NCI-H748 treated with DMSO at 0.1 percent for 48 hours (cell line): ENCODE data around the gene GLRX.
"Not testable (repeated sequence)": the region's sequence is repeated elsewhere in the genome, so short reads cannot be mapped to it uniquely, and the experiment has no call there.

Experiments used
- DNase-seq: peaks from one replicate; lab custom pipeline; 2025; lab: John Stamatoyannopoulos, UW

GLRX gene

DNA sequence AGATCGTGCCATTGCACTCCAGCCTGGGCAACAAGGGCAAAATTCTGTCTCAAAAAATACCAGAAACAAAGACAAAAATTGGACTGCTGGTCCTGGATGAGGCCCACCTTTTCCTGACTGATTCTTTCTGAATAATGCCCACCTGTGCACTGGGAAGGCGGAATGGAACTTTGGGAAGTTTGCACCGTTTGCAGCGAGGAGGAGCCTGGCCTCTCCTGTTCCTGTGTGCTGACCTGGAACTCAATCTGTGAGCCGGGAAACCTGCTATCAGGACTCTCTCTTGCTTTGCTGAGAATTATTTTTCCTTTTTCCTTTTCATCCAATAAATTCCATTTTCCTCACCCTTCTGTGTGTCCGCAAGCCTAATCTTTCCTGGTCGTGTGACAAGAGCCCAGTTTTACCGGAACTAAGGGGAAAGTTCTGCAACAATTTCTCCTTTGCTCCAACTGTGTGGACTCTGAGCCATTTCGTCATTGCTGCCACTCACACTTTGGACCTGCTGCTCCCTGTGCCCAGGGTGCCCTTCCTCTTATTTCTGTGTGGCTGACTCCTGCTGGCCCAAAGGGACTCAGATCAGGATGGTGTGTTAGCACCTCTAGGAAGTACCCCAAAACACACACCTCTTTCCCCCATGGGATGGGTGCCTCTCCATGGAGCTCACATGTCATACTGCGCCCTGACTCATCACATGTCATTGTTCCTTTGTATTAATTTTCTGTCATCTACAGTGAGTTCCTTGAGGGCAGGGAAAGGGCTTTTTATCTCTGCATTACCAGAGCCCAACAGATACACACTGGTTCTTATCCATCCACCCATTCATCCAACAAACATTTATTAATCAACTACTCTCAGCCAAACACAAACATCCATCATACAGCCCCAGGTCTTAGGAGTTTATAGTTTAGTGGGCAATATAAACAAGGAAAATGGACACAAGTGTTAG, 4.7 kb upstream of the GLRX start:
- no peak for DNase-seq

DNA sequence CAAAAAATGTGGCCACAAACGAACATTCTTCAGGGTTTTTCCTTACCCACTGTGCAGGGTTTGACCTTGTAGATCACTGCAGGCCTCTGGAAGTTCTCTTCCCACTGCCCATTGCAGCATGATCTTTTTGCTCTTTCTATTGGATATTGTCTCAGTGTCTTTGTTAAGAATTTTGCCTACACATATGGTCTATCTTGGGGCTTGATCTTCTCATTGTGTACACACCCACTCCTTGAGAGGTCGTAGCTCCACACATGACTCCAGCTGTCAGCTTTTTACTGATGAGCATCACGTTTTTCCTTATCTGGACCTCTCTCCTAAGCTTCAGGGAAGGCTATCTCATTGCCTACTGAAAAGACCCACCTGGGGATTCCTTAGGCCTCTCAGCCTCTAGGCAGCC, 3.0 kb upstream of the GLRX start:
- no peak for DNase-seq

DNA sequence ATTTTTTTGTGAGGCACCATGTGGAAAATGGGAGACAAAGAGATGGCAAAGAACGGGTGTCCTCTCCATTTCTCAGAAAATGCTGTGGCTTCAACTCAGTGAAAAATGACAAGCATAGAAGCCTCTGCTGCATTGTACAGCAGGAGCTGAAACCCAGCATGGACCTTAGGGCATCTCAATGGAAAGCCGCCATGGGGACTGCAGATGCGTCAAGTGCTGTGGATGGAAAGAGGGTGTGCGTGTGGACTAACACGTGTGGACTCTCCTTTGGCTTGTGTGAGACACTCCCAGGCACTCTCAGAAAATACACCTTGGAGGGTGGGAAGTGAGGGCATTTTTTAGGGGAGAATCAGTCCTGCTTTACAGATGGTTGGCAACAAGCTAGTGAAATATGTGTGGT, 2.2 kb upstream of the GLRX start:
- DNase-seq = no peak

DNA sequence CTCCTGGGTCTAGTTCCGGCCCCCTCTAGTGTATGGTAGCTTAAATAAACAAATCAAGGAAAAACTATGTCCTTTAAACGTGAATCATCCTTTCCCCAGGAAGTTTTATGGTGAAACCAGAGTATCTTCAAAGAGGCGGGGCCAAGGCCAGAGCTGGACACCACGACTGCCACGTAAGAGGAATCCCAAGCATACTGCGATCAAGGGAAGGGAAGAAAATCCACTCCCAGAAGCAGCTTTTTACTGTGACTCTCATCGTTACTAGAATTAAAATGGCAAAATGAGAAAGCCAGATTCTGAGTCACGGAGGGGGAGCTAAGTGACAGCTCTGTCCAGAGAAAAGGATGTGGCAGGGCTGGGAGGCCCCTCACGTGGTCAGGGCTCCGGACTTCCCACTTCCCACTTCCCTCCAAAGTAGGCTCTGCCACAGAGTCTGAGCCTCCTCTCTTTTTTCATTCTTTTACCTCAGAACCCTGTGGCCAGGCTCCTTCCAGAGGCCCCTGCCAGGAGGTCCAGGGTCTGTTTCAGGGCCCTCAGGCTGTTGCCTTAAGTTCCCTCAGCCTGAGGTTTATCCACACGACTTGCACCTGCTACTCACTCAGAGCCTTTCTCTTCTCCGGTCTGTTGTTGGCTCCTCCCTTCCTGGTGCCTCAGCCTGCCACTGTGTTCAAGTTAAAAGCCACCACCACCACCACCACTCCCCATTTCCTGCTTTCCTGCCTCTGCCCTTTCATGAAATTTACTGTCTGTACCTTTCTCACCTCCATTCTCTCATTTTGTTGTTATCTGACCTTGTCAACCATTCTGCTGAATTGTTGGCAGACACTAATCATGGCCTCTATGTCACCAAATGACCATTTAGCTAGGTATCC, 1.4 kb upstream of the GLRX start:
- DNase-seq = no peak

DNA sequence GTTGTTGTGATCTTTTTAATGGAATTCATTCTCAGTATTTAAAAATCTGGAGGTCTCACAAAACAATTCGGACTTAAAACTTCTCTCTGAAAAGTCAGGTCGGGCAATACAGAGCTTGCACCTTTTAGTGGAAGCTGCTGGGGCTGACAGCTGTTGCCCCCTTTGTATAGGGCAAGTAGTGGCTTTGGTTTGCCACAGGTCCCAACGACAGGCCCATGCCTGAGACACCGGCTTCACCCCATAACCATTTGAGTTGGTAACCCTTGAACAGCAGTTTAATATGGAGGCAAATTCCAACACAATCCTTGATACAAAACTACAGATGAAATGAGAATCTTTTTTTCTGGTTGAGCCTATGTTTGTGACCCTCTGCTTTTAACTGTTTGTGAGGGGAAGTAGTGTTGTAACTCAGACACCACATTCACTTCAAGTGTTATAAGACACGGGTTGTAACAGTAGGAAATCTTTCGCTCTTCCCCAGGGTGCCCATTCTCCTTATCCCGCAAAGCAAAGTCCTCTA, 752 bp upstream of the GLRX start:
- DNase-seq = no peak

DNA sequence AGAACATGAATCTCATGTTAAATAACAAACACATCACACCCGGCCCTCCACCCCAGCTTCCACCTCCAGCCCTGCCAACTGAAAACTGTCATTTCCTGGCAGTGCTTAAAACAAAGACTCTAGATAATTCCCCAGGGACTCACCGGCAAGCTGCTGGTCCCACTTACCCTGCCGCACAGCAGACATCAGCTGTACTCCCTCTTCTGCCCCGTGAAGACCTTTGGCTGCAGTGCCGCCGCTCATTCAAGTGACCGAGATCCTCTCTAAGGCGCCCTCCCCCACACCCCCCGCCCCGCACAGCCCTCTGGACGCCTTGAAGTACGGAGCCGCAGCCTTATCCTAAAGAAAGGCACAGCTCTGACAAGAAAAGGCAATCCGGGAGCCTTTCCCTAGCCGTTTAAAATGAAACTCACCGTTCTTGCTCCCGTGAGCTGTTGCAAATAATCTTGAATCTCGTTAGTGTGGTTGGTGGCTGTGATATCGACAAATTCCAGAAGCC, 434 bp downstream of the GLRX start:
- DNase-seq = peak; percentile 25

DNA sequence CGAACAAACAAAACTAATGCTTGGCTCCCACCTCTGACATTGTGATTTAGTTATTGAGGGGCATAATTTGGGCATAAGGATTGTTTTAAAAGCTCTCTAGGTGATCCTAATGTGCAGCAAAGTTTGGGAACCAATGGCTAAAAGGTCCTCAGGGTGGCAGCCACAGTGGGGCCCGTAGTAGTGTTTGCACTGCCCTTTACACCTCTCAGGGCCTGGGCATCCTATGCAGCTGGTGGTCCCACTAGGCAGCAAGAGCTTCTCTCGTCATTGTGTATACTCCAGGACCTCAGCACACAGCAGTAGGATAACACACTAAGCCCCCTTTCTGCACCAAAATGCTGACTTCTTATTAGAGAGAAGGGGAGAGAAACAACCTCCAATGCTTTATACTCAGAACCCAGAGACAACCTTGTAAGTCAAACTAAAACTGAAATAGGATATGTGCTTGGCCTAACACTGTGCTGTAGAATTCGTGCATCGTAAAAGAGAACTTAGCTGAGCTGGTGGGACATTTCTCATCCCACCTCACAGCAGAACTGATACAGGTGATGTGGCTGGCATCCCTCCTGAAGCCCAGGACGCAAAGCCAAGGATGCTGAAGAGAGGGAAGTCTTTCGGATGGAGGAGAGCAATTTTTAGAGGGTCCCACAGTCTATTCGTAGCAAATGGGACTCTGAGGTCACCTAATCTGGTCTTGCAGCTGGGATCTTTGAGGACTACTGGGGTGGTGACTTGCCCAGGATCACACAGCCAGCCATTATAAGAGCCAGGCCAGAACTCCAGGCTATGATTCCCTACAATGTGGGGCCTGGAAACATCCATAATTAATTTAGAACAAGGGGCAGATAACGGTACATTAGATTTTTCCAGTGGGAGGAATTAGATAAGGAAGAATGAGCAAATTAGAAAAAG, 1.2 kb downstream of the GLRX start:
- DNase-seq = no peak

DNA sequence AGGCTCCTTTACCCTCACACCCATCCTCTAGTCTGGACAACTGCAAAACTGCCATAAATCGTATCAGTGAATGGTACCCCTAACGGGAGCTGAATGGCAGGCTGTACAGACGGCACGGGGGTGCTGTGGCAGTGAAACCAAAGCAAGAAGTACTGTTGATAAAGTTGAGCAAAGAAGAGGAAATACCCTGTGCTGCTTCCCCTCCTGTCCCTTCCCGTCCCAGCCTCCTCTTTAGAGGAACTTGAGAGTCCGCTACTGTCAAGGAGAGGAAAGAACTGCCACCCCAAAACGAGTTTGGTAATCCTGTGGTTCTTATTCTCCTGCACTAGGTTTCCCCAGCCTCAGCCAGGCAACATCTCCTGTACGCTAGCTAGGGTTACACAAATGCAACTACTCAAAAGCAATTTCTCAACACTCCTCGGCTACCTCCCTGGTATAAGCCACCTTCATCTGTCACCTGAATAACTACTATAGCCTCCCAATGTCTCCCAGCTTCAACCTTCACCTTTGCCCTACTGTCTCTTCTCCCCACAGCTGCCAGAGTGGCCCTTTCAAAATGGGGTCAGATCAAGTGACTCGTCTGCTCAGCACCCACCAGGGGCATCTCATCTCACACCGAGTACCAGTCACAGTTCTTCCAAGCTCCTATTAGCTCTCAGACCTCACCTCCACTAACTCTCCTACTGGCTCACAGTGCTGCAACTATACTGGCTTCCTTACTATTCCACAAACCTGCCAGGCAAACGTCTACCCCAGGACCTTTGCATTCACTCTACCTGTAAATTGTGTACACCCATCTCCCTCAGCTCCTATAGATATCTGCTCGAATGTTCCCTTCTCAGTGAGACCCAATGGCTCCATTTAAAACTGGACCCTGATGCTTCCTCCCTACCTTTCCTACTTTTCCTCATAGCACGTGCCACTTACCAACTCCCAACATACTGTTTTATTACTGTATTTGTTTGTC, 4.1 kb downstream of the GLRX start:
- no peak for DNase-seq

DNA sequence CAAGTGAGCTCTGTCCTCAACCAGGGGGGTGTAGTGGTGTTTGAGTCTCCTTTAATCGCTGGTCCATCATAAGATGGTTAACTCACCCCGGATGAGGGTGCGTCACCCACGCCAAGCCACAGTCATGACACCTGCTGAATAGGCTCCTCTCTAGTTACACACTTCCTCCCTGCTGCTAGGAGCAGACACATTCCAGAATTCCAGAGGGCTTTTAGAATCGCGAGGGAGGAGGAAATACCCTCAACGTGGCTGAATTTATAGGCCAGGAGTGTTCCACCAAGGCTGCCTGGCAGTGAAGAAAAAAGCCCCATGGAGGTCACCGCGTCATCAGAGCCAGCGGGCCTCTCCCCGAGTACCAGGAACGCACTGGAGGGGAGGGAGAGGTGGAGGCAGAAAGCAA, 5.1 kb downstream of the GLRX start:
- DNase-seq = no peak

DNA sequence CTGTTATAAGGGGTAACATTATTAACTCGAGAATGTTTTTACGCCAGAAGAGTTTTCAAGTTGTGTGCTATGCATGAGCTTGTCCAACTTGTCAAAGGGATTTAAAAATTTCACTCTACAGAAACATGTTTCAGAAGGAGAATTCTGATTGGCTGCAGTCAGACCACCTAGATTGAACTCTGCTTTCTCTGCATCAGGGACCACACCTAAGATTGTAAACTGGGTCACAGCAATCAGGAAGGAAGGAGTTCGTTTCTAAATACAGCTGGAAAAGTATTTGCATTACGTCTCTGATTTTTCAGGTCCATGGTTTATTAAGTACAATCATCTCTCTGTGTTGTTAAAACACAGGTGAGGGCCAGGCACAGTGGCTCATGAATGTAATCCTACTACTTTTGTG, 5.8 kb downstream of the GLRX start:
- no peak for DNase-seq

DNA sequence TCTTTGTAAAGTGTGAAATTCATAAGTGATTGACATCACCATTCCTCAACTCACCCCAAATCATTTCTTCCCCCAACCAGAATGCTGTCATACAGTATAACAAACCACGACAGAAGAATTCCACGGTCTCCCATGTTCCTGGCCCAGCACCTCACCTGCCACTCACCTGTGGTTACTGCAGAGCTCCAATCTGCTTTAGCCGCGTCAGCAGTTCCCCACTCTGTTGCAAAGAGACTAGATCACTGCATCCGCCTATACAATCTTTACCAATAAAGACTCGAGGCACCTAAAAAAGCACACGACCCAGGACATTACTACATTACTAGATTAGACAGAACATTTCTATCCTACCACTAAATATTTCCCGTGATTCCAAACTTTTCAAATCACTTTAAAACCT, 6.2 kb downstream of the GLRX start:
- DNase-seq = no peak

DNA sequence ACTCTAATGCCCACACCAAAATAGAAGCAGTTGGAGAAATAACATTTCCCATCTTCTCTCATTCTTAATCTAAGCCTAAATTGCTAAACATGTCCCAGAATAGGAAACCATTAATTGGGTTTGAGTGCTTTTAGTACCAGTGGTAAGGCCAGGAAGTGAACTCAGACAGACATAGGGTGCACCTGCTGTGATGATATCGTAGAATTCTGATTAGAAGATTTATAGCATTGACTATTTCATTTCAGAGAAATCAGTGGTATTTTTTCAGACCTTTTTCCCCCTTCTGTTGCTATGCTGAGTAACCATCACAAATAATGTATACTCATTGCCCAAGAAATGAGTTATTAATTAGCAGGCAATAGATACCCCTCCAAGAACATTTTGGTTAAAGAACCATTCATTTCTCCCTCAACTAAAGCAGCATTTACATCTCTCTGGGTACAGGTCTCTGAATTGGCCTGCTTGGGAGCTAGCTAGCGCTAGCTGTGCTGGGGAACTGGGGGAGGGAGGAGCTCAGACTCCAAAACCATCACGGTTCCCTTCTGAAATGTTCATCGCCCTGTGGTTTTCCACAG, 7.3 kb downstream of the GLRX start:
- no peak for DNase-seq

DNA sequence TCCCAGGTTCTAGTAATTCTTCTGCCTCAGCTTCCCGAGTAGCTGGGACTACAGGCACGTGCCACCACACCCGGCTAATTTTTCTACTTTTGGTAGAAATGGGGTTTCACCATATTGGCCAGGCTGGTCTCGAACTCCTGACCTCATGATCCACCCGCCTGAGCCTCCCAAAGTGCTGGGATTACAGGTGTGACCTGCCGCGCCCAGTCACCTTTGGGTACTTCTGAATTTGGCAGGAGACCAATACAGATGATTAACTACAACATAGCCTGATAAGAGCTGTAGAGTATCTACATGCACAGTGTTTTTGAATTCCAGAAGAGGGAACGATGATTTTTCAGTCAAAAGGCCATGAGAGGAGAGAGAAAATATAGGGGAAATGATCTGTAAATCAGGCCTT, 9.5 kb downstream of the GLRX start:
- DNase-seq = not testable (repeated sequence)

DNA sequence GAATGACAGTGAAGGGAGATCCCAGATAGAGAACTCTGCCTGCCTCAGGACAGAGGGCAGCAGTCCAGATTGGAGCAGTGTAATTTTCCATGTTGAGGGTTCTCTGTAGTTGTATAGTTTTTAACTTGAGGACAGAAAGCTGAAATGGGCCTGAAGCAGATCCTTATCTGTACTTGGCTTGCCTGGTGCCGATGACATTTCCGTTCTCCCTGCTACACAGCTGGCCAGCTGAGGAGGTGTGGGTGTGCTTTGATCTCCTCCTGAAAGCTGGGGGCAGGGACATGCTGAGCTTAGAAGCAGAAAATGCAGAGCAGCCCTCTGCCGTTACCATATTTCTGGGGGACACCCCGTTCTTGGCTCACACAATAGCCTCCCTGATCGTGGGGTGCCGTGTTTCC, 10.5 kb downstream of the GLRX start:
- DNase-seq = no peak

DNA sequence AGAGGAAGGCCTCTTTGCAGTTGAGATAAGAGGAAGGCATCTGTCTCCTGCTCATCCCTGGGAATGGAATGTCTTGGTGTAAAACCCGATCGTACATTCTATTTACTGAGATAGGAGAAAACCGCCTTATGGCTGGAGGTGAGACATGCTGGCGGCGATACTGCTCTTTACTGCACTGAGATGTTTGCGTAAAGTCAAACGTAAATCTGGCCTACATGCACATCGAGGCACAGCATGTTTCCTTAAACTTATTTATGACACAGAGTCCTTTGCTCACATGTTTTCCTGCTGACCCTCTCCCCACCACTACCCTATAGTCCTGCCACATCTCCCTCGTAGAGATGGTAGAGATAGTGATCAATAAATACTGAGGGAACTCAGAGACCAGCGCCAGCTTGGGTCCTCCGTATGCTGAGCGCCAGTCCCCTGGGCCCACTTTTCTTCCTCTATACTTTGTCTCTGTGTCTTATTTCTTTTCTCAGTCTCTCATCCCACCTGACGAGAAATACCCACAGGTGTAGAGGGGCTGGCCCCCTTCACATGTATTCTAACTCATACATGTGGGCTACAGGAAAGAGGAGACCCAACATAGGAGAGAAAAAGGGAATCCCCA, 11.0 kb downstream of the GLRX start:
- DNase-seq = not testable (repeated sequence)

DNA sequence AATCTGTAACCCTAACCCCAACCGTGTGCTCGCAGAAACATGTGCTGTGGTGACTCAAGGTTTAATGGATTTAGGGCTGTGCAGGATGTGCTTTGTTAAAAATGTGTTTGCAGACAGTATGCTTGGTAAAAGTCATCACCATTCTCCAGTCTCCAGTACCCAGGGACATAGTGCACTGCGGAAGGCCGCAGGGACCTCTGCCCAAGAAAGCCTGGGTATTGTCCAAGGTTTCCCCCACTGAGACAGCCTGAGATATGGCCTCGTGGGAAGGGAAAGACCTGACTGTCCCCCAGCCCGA, 11.5 kb downstream of the GLRX start:
- DNase-seq = not testable (repeated sequence)

DNA sequence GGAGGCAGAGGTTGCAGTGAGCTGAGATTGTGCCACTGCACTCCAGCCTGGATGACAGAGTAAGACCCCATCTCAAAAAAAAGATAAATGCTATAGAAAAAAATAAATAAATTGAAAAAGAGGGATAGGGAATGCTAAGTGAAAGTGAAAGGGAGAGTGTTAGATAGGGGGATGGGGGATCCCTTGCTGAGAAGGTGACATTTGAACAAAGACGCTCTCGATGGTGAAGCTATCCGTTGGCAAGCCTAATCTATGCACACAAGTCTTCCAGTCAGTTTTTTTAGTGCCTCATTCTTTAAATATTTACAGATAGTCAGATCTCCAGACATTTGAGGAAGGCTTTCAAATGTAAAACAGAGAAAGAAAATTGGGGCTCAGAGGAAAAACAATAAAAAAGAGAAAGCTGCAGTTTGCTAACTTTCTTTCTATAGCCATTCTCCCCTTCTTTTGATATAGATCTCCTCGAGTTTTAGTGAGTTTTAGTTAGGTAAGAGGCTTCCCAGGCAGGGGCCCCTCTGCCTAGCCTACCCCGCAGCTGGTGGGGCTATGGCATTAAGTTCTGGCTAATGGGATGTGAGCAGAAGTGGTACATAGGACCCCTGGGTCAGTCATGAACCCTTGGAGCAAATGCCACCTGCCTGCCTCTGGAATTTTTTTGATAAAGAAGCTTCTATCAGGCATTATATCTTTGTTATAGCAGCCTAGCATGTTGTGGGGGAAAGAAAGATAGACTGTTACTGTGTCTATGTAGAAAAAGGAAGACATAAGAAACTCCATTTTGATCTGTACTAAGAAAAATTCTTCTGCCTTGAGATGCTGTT, 12.0 kb downstream of the GLRX start:
- DNase-seq = no peak

DNA sequence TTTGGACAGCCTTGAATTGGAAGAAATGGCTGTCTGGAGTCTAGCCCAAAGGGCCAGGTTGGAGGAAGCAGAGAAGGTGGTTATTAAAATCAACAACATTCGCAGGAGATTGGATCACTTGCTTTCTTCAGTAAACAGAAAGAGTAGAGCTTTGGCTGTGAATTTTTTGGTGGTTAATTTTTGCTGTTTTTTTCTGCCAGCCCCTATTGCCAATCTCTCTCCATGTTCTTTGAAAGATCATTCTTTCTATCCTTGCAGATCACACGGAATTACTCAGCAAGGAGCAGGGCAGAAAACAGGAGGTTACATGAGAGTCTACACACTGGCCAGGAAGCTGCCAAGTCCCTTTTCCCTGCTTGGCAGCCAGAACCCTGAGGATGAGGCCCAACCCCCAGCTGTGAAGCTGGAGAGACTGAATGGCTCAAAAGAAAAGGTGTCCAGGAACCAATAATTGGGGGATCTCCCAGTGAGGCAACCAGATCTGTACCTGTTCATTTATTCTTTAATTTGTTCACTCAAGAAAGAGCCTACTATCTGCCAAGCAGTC, 13.0 kb downstream of the GLRX start:
- DNase-seq = no peak
